ENCODE data around the gene DHX57.
A peak's percentile ranks its signal among the peaks of the same experiment; 100 is the strongest.

DHX57 gene

GRCh38 chr2:38750891-38751595 is 124.7 kb downstream of the DHX57 start, which contains the start of gene SRSF7:
SRSF7 (minus strand) TSS chr2:38751361; CDS start chr2:38751256, 105 bp downstream.
- Histone ChIP-seq H3K27ac (ENCODE audit: low read depth, low read length) (peak within 1 kb of the TSS; percentile 88), H3K9me3 (ENCODE audit: control insufficient read depth, insufficient read depth, low read length) (no peaks in the 10 kb centered on the region), H3K4me3 (ENCODE audit: low read length) (peak within 1 kb of the TSS; percentile 99), H3K36me3 (ENCODE audit: control insufficient read depth, low read length) (peaks cover 51% of the 10 kb centered on the region), H3F3A (ENCODE audit: control insufficient read depth, insufficient read depth) (peaks cover 40% of the 10 kb centered on the region), H3K27me3 (ENCODE audit: control insufficient read depth, low read length) (no peaks in the 10 kb centered on the region), H3K79me2 (ENCODE audit: control insufficient read depth, low read length) (peaks cover 60% of the 10 kb centered on the region), H3K4me2 (ENCODE audit: low read length) (peak within 1 kb of the TSS; percentile 90), H3K9me2 (replicated peaks; ENCODE audit: control insufficient read depth, low read length) (no peaks in the 10 kb centered on the region), H4K20me1 (ENCODE audit: control insufficient read depth, insufficient read depth, low read depth, low read length) (peaks cover 32% of the 10 kb centered on the region), H3K4me1 (ENCODE audit: control insufficient read depth, low read length) (peaks cover 44% of the 10 kb centered on the region)
- no peak for TF ChIP-seq CTCF (IDR thresholded peaks at IDR 0.05; ENCODE audit: low read depth, low read length, poor library complexity, severe bottlenecking)
- no peak for TF ChIP-seq EZH2phosphoT487 (IDR thresholded peaks at IDR 0.05; ENCODE audit: borderline replicate concordance, low read length)

DNA sequence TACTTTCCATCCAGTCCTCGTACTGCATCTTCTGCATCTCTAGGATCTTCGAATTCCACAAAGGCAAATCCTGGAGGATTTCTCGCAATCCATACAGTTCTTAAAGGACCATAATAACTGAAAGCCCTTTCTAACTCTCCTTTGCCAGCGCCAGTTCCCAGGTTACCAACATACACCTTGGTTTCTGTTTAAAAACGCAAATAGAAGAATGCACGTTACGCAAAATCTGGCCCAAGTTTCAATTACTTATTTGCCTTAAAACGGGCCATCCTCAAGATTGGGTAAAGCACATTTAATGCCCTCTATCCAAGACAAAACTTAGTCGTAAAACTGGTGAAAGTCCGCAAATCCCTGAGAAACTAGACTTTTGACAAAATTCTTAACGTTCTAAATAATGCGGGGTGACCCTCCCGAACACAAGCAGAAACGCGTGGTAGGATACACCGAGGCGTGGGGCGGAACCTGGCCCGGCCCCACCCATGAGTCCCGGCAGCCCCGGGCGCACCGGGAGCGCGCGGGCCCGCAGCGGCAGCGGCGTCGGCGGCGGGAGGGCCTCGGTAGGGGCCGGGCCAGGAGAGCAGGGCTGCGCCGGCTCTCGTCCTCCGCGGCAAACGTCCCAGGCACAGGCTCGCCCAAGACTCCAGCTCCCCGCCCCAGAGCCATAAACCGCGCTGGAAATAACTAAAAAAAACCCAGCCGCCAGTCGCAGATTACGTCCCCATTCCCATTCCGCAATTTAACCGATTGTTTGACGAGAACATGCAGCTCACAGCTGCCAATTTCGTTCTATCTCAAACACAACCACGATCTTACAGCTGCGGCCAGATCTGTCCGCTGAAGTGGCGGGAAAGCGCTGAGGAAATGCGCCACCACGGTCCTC is 125.5 kb downstream of the DHX57 start:
- peaks cover 59% of the 10 kb centered on the region for H3K36me3 ChIP-seq (ENCODE audit: control insufficient read depth, low read length)
- H3K4me1 ChIP-seq (ENCODE audit: control insufficient read depth, low read length), result peaks cover 44% of the 10 kb centered on the region
- peaks cover 48% of the 10 kb centered on the region for H3F3A ChIP-seq (ENCODE audit: control insufficient read depth, insufficient read depth)

More for the DNA sequence above, 125.5 kb downstream of the DHX57 start:
- no peaks in the 10 kb centered on the region for H3K27me3 ChIP-seq (ENCODE audit: control insufficient read depth, low read length)
- H3K9me3 ChIP-seq (ENCODE audit: control insufficient read depth, insufficient read depth, low read length), result no peaks in the 10 kb centered on the region
- peaks cover 38% of the 10 kb centered on the region for H4K20me1 ChIP-seq (ENCODE audit: control insufficient read depth, insufficient read depth, low read depth, low read length)
- H3K4me3 ChIP-seq (ENCODE audit: low read length), result peak overlapping the region; percentile 99
- peak overlapping the region; percentile 88 for H3K27ac ChIP-seq (ENCODE audit: low read depth, low read length)
- H3K9me2 ChIP-seq (replicated peaks; ENCODE audit: control insufficient read depth, low read length), result no peaks in the 10 kb centered on the region
- TF ChIP-seq CTCF (IDR thresholded peaks at IDR 0.05; ENCODE audit: low read depth, low read length, poor library complexity, severe bottlenecking) (no peak), EZH2phosphoT487 (IDR thresholded peaks at IDR 0.05; ENCODE audit: borderline replicate concordance, low read length) (no peak)
- peaks cover 68% of the 10 kb centered on the region for H3K79me2 ChIP-seq (ENCODE audit: control insufficient read depth, low read length)
- peak overlapping the region; percentile 90 for H3K4me2 ChIP-seq (ENCODE audit: low read length)
